Measurements from ENCODE around the gene ZCWPW2.

Gene ZCWPW2

GRCh38 chr3:28376424-28376823 lies 27.9 kb downstream of the ZCWPW2 start:
- DNase-seq (ENCODE audit: low read depth, low spot score): no peak

- no peak for DNase-seq (ENCODE audit: low read depth, low spot score)
Observed at GRCh38 chr3:28386049-28386448, 37.5 kb downstream of the ZCWPW2 start.

GRCh38 chr3:28388978-28389377 lies 40.5 kb downstream of the ZCWPW2 start:
- DNase-seq (ENCODE audit: low read depth, low spot score): no peak

DNA sequence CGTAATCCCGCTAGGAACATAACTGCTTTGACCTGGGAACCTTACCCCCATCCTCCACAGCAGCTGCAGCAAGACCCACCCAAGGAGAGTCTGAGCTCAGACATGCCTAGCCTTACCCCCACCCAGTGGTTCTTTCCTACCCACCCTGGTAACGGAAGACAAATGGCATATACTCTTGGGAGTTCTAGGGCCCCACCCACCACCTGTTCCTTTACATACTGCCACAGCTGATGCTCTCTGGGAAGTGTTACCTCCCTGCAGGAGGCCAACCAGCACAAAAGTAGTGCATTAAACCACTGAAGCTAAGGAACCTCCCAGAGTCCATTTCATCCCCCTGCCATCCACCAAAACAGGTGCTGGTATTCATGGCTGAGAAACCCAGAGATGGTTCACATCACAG lies 50.7 kb downstream of the ZCWPW2 start:
- no peak for DNase-seq (ENCODE audit: low read depth, low spot score)

GRCh38 chr3:28406241-28406640 lies 57.7 kb downstream of the ZCWPW2 start:
- no peak for DNase-seq (ENCODE audit: low read depth, low spot score)

- DNase-seq (ENCODE audit: low read depth, low spot score): no peak
Observed at GRCh38 chr3:28449398-28449797, 100.9 kb downstream of the ZCWPW2 start.

GRCh38 chr3:28462866-28463265 lies 114.3 kb downstream of the ZCWPW2 start:
- DNase-seq (ENCODE audit: low read depth, low spot score): no peak

DNA sequence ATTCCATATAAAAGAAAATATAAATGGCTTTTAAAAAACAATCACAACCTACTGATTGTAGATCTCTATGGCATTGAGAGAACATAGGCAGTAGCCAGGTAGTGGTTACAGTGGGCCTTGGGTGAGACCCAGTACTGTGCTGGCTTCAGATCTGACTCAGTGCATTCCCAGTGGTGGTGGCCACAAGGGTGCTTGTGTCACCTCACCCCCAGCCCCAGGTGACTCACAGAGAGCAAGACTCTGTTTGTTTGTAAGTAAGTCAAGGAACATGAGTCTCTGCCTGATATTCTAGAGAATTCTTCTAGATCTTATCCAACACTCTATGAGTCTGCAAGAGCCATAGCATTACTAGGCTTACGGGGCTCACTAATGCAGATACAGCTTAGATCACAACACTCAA lies 118.9 kb downstream of the ZCWPW2 start:
- DNase-seq (ENCODE audit: low read depth, low spot score): no peak

GRCh38 chr3:28476194-28476593 lies 127.7 kb downstream of the ZCWPW2 start:
- DNase-seq (ENCODE audit: low read depth, low spot score): no peak

DNA sequence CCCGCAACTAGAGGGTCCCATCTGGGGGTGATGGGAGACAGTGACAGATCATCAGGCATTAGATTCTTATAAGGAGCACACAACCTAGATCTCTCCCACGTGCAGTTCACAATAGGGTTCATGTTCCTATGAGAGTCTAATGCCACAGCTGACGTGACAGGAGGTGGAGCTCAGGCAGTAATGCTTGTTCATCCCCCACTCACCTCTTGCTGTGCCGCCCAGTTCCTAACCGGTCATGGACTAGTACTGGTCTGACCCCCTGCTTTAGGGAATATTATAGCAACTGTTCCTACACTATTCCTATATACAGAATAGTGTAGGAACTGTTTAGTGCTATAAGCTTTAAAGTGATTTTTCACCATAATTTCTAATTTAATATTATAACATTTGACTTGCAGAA lies 128.2 kb downstream of the ZCWPW2 start:
- DNase-seq (ENCODE audit: low read depth, low spot score): no peak

GRCh38 chr3:28485164-28485563 lies 136.6 kb downstream of the ZCWPW2 start:
- DNase-seq (ENCODE audit: low read depth, low spot score): no peak

DNA sequence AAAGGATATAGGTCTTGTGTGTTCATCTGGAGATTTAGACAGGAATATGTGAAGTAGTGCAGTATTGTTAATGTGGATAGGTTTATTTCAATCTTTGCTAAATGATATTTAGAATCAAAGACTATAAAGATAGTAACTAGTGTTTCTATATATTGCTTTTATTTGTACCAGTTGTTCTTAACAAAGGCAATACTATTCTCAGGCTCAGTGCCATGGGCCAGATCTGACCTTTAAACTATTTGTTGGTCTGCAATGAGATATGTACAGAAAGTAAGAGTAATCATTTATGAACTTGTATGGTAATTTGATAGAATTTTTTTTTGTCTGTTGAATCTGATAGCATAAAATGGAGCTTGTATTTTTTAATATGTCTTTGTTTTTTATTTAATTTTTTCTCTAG lies 146.8 kb downstream of the ZCWPW2 start:
- DNase-seq (ENCODE audit: low read depth, low spot score): no peak

GRCh38 chr3:28502397-28502937 lies 153.9 kb downstream of the ZCWPW2 start:
- DNase-seq (ENCODE audit: low read depth, low spot score): no peak

DNA sequence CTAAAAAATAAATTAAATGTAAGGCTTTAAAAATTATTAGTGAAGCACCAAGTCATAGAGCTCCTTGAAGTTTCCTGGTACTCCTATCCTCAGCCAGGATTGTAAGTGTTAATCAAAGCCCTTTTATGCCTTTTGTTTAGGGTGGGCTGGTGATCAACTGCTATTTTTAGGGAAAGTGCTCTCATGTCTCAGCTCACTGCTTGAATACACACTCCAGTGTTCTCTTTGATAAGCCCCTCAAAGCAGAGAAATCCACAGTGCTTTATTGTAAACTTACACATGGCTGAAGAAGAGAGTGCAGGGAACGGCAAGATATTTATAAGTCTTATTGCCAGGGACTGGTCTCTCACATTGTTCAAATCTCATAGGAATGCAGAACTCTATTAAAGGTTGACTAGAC lies 156.5 kb downstream of the ZCWPW2 start:
- no peak for DNase-seq (ENCODE audit: low read depth, low spot score)

GRCh38 chr3:28521663-28522062 lies 173.1 kb downstream of the ZCWPW2 start:
- no peak for DNase-seq (ENCODE audit: low read depth, low spot score)

DNA sequence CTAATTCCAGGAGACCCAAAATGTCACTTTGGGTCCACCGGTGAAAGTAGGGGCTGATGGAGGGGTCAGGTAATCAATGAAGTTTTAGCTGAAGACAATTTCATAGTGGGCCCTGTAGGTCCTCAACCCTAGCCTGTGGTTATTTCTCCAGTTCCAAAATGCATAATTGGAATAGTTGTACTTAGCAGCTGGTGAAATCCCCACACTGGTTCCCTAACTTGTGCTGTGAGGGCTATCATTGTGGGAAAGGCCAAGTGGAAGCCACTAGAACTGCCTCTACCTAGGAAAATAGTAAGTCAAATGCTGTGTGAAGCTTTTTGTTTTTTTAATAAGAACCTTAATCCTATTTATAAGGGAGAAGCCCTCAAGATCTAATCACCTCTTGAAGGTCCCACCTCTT lies 193.8 kb downstream of the ZCWPW2 start:
- DNase-seq (ENCODE audit: low read depth, low spot score): no peak

DNA sequence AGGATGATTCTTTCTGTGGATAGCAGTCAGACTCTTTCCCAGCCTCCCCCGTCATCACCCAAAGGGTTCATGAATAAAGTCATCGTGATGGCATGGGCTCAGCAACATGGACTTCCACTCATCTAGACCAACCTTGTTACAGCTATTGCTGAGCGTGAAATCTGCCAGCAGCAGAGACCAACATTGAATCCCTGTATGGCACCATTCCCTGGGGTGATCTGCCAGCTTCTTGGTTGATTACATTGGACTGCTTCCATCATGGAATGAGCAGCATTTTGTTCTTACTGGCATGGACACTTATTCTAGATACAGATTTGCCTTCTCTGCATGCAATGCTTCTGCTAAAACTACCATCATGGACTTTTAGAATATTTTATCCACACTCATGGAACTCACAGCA lies 195.7 kb downstream of the ZCWPW2 start:
- DNase-seq (ENCODE audit: low read depth, low spot score): no peak

- DNase-seq (ENCODE audit: low read depth, low spot score): no peak
Observed at GRCh38 chr3:28544831-28545230, 196.3 kb downstream of the ZCWPW2 start.

DNA sequence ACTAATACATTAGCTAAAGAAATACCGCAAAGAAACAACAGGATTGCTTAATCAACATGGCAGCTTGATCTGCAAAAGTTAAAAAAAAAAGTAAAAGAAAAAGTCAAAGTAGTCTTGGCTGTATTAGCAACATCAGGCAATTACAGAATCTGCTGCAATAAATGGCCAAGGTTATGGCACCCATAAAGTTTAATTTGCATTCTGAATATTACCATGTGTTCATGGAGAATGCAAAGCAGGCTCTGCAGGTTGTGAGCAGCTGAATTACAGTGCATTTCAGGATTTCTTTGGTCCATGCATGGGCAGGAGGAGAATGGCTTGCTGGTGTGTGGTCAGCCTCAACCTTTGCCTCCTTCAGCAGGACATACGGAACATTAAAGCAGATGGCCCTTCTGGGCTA lies 199.2 kb downstream of the ZCWPW2 start:
- DNase-seq (ENCODE audit: low read depth, low spot score): no peak

GRCh38 chr3:28553175-28553574 lies 204.7 kb downstream of the ZCWPW2 start:
- no peak for DNase-seq (ENCODE audit: low read depth, low spot score)

GRCh38 chr3:28556195-28556594 lies 207.7 kb downstream of the ZCWPW2 start:
- no peak for DNase-seq (ENCODE audit: low read depth, low spot score)

DNA sequence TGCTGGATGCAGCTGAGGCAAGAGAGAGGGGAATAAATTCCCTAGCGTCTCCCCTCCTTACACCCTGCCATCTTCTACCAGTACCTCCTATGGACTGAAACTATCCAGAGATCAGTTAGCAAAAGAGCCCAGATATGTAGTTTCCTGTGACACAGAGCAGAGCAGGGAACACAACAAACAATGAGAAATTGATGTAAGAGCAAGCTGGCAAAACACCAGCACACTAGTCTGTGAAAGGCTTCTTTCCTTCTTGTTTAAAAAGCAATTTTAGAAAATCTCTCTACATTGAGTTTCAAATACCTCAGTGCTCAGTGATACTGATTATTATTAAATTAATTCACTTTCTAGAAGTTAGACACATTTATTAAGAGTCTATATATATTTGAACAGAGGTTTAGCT lies 215.7 kb downstream of the ZCWPW2 start:
- no peak for DNase-seq (ENCODE audit: low read depth, low spot score)

GRCh38 chr3:28569357-28569756 lies 220.8 kb downstream of the ZCWPW2 start:
- no peak for DNase-seq (ENCODE audit: low read depth, low spot score)

DNA sequence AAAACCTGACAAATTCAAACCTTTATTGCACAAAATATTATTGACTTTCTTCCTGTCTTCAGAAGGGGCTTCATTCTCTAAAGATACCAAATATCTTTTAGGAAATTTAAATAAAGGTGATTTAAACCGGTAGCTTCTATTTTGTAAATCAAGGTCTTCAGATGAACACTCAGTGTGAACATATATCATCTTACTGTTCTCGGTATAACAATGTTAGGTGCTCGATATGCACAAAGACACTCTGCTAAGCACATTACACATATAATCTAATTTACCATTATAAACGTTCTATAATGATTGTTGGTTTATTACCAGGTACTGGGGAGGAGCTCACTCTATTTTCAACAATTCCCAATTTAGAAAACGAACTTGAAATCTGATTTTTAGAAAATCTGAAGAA lies 225.5 kb downstream of the ZCWPW2 start:
- DNase-seq (ENCODE audit: low read depth, low spot score): no peak

All from activated naive CD8-positive, alpha-beta T cell treated with anti-CD3 and anti-CD28 coated beads, Interleukin-2, amount 50 U/mL, for 16 hours (primary cell).